Measurements from ENCODE around the gene PHACTR3. TPM values are rescaled to one million over a fixed set of nuclear protein-coding genes. Genes with fewer than 3 reads are reported as not detected.

Gene PHACTR3
- total RNA-seq, 1 experiment from 2014 or later, result not detected

DNA sequence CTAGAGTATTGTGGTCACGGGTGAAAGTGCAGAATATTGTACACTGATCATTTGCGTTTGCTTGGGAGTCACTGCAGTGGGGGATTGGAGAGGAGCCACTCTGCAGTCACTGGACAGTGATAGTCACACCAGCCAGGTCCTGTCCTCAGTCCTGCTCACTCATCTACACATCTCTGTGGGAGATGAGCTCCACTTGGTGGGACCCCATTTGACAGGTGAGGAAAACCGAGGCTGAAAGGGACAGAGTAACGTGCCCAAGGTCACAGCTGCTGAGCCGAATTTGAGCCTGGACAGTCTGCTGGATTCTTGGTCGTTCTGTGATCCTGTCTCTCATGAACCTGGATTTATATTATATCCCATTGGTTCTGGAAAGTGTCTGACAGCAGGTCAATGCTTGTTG lies 17.7 kb upstream of the PHACTR3 start:
- POLR2A ChIA-PET, result no interaction called here
- intact Hi-C loops (cut with micrococcal nuclease), result no loop called here
- no peak overlapping the region for H3K4me2 ChIP-seq (ENCODE audit: low read length)
- RAD21 ChIA-PET (ENCODE audit: low non-redundant PET in 1 of 2, low total read pairs in 2 of 2, uncharacterized antibody in 2 of 2, unreplicated experiment in 2 of 2), result no interaction called here
- H3K9me3 ChIP-seq (ENCODE audit: control insufficient read depth in 1 of 2, insufficient read depth in 1 of 2, low read depth in 1 of 2, low read length in 2 of 2), result no peaks in the 10 kb centered on the region
- peaks cover 22% of the 10 kb centered on the region for H3K27me3 ChIP-seq (ENCODE audit: insufficient read depth, low read length)
- no peaks in the 10 kb centered on the region for H4K20me1 ChIP-seq (ENCODE audit: insufficient read depth)
- H3K4me1 ChIP-seq (ENCODE audit: control insufficient read depth in 1 of 2, insufficient read depth in 2 of 2, low read length in 2 of 2), result no peaks in the 10 kb centered on the region
- no TSS peak for BruUV-seq (replicated peaks)
- CTCF ChIA-PET, result no interaction called here
- DNase-seq (ENCODE audit: low read depth, low spot score) (no peak), ATAC-seq (no peak)
- no peak for TF ChIP-seq ZFX (IDR thresholded peaks at IDR 0.05)
- TF ChIP-seq CBX3 (IDR thresholded peaks at IDR 0.05; ENCODE audit: low read depth), result no peak
- no peak for TF ChIP-seq POLR2A (IDR thresholded peaks at IDR 0.05; ENCODE audit: borderline replicate concordance, extremely low read depth, insufficient read depth, insufficient read length)
- TF ChIP-seq, protein P1, sequence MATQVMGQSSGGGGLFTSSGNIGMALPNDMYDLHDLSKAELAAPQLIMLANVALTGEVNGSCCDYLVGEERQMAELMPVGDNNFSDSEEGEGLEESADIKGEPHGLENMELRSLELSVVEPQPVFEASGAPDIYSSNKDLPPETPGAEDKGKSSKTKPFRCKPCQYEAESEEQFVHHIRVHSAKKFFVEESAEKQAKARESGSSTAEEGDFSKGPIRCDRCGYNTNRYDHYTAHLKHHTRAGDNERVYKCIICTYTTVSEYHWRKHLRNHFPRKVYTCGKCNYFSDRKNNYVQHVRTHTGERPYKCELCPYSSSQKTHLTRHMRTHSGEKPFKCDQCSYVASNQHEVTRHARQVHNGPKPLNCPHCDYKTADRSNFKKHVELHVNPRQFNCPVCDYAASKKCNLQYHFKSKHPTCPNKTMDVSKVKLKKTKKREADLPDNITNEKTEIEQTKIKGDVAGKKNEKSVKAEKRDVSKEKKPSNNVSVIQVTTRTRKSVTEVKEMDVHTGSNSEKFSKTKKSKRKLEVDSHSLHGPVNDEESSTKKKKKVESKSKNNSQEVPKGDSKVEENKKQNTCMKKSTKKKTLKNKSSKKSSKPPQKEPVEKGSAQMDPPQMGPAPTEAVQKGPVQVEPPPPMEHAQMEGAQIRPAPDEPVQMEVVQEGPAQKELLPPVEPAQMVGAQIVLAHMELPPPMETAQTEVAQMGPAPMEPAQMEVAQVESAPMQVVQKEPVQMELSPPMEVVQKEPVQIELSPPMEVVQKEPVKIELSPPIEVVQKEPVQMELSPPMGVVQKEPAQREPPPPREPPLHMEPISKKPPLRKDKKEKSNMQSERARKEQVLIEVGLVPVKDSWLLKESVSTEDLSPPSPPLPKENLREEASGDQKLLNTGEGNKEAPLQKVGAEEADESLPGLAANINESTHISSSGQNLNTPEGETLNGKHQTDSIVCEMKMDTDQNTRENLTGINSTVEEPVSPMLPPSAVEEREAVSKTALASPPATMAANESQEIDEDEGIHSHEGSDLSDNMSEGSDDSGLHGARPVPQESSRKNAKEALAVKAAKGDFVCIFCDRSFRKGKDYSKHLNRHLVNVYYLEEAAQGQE (IDR thresholded peaks at IDR 0.05; ENCODE audit: low read depth), result no peak
- no peak for TF ChIP-seq ELF1 (IDR thresholded peaks at IDR 0.05; ENCODE audit: borderline replicate concordance, low read depth)
- TF ChIP-seq ZNF274 (IDR thresholded peaks at IDR 0.05; ENCODE audit: low read depth, low read length), result no peak
- TF ChIP-seq POLR2AphosphoS5 (IDR thresholded peaks at IDR 0.05; ENCODE audit: low read depth, low read length), result no peak
- TF ChIP-seq YY1 (IDR thresholded peaks at IDR 0.05; ENCODE audit: extremely low read depth, insufficient replicate concordance, low read depth, low read length), result no peak
- no peak for TF ChIP-seq JUND (IDR thresholded peaks at IDR 0.05)
- TF ChIP-seq, protein P2, sequence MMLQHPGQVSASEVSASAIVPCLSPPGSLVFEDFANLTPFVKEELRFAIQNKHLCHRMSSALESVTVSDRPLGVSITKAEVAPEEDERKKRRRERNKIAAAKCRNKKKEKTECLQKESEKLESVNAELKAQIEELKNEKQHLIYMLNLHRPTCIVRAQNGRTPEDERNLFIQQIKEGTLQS (IDR thresholded peaks at IDR 0.05), result no peak
- TF ChIP-seq EZH2phosphoT487 (IDR thresholded peaks at IDR 0.05; ENCODE audit: borderline replicate concordance), result no peak
- no peak for TF ChIP-seq TCF7L2 (IDR thresholded peaks at IDR 0.05; ENCODE audit: borderline replicate concordance, extremely low read depth, insufficient read depth, insufficient read length)
- TF ChIP-seq SIN3A (IDR thresholded peaks at IDR 0.05; ENCODE audit: low read depth), result no peak
- no peak for TF ChIP-seq RAD21 (IDR thresholded peaks at IDR 0.05; ENCODE audit: low read depth)
- no peaks in the 10 kb centered on the region for H3K79me2 ChIP-seq (ENCODE audit: insufficient read depth, low read length)
- no peaks in the 10 kb centered on the region for H3K36me3 ChIP-seq (ENCODE audit: control insufficient read depth in 1 of 2, insufficient read depth in 2 of 2, low read length in 2 of 2)
- H3K4me3 ChIP-seq (replicated peaks in 1 of 2; ENCODE audit: low read depth in 1 of 2, low read length in 2 of 2), result no peak overlapping the region
- H3K9ac ChIP-seq (ENCODE audit: low read length), result no peak overlapping the region
- no peak overlapping the region for H2AFZ ChIP-seq (ENCODE audit: low read depth, low read length, poor library complexity, severe bottlenecking)
- H3K9me2 ChIP-seq (ENCODE audit: insufficient read depth), result no peaks in the 10 kb centered on the region
- no peak overlapping the region for H3K27ac ChIP-seq (ENCODE audit: low read depth, low read length)

Measured in HCT116 (cell line).